Measurements from ENCODE around the gene SUN5.

DNA sequence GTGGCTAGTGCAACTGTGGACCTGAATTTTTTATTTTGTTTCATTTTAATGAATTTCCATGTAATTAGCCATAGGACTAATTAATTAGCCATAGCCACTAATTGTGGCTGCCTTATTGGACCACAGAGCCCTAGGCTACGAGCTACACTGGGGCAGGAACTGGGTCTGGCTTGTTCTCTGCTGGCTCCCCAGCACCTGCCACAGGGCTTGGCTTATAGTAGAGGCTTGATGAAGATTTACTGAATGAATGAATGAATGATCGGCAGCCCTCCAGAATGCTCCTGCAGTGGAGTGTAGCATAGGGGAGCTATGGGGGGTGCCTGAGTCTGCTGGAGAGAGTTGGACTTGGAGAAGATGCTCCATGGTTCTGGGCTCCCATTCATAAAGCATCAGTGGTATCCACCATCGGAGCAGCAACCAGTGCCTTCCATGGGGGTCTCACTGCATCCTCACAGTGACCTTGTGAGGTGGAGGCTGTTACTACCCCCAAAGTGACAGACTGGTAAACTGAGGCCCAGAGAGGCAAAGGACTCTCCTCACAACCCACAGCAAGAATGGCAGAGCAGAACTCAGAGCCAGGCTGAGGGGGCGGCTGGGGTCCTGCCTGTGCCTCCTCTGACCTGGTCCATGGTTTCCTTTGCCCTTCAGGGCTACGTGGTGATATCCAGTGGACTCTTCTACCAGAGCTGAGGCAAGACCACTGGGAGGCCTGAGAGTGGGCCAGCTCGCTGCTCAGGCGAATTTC lies 18.6 kb upstream of the SUN5 start:
- TF ChIP-seq POLR2AphosphoS5 (IDR thresholded peaks at IDR 0.05; ENCODE audit: borderline replicate concordance, low read depth, low read length) (no peak), EZH2 (IDR thresholded peaks at IDR 0.05) (no peak)

All from SK-N-MC (cell line).